HepG2 (cell line): ENCODE results near the gene IPPK. TPM values are rescaled to one million over a fixed set of nuclear protein-coding genes. Genes with fewer than 3 reads are reported as not detected.

Experiments used
- KIAA2018 ChIP-seq: sonication (generic); formaldehyde crosslinking; IDR thresholded peaks from 2 replicates; pipeline ENCODE4 v1.5.0; 2020; ENCODE audit warnings: mild to moderate bottlenecking, missing genetic modification reagents, borderline replicate concordance
- PREB ChIP-seq: sonication (generic); formaldehyde crosslinking; IDR thresholded peaks from 2 replicates; pipeline ENCODE4 v1.4.0; 2020; ENCODE audit warnings: missing genetic modification reagents
- SMC3 ChIP-seq: IDR thresholded peaks from 2 replicates; pipeline ENCODE4 v1.6.1; 2011; ENCODE audit warnings: low read length, improper control_type of control experiment
- ZNF296 ChIP-seq: sonication (generic); formaldehyde crosslinking; conservative IDR thresholded peaks from 2 replicates; pipeline ENCODE4 v1.5.0; 2020; ENCODE audit warnings: mild to moderate bottlenecking, missing genetic modification reagents
- ZNF496 ChIP-seq: sonication (generic); formaldehyde crosslinking; IDR thresholded peaks from 2 replicates; pipeline ENCODE4 v1.8.1; 2023; ENCODE audit warnings: mild to moderate bottlenecking, moderate library complexity, missing genetic modification reagents; ENCODE audit not compliant: insufficient replicate concordance
- polyA plus RNA-seq, 8 experiments: library from polyadenylated mRNA; depleted of rRNA in 3 of 8; stranded (reverse) in 7 of 8; unstranded in 1 of 8; fragments of >200 nt; fragmentation: Illumina TruSeq in 4 of 8; extraction: Trizol in 4 of 8; gene quantifications; 2 replicates each; pipeline versions ENCODE4 v1.2.1 to v1.2.3, GENCODE V29; 2011 to 2016; ENCODE audit warnings: low read depth in 4 of 8, missing spikeins in 1 of 8, mixed read lengths in 1 of 8; ENCODE audit not compliant: insufficient read depth in 1 of 8
- total RNA-seq, 5 experiments: library from RNA; depleted of rRNA; stranded (reverse); fragments of >200 nt; fragmentation: Illumina TruSeq; extraction: Trizol; gene quantifications; 2 replicates each; pipeline ENCODE4 v1.2.3, GENCODE V29; 2016; ENCODE audit warnings: low read depth in 1 of 5
- TF ChIP-seq, protein P1 (sequence below): sonication (generic); formaldehyde crosslinking; IDR thresholded peaks from 2 replicates; pipeline ENCODE4 v1.4.0; 2020; ENCODE audit warnings: missing genetic modification reagents
- TF ChIP-seq, protein P2 (sequence below): sonication (generic); formaldehyde crosslinking; IDR thresholded peaks from 2 replicates; pipeline ENCODE4 v1.5.0; 2020; ENCODE audit warnings: mild to moderate bottlenecking, missing genetic modification reagents

IPPK gene
- total and polyA plus RNA-seq, 2 of the 13 experiments (the other 11 are each of a cell fraction or from before 2014, with no cell fraction given), result 9.9 to 14.1 TPM

- TF ChIP-seq KIAA2018 (CRISPR knock-in tag), result no peak
- TF ChIP-seq, protein P1, sequence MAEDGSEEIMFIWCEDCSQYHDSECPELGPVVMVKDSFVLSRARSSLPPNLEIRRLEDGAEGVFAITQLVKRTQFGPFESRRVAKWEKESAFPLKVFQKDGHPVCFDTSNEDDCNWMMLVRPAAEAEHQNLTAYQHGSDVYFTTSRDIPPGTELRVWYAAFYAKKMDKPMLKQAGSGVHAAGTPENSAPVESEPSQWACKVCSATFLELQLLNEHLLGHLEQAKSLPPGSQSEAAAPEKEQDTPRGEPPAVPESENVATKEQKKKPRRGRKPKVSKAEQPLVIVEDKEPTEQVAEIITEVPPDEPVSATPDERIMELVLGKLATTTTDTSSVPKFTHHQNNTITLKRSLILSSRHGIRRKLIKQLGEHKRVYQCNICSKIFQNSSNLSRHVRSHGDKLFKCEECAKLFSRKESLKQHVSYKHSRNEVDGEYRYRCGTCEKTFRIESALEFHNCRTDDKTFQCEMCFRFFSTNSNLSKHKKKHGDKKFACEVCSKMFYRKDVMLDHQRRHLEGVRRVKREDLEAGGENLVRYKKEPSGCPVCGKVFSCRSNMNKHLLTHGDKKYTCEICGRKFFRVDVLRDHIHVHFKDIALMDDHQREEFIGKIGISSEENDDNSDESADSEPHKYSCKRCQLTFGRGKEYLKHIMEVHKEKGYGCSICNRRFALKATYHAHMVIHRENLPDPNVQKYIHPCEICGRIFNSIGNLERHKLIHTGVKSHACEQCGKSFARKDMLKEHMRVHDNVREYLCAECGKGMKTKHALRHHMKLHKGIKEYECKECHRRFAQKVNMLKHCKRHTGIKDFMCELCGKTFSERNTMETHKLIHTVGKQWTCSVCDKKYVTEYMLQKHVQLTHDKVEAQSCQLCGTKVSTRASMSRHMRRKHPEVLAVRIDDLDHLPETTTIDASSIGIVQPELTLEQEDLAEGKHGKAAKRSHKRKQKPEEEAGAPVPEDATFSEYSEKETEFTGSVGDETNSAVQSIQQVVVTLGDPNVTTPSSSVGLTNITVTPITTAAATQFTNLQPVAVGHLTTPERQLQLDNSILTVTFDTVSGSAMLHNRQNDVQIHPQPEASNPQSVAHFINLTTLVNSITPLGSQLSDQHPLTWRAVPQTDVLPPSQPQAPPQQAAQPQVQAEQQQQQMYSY (CRISPR knock-in tag), result no peak
- TF ChIP-seq ZNF496, result no peak
- TF ChIP-seq ZNF296 (CRISPR knock-in tag), result no peak
- TF ChIP-seq, protein P2, sequence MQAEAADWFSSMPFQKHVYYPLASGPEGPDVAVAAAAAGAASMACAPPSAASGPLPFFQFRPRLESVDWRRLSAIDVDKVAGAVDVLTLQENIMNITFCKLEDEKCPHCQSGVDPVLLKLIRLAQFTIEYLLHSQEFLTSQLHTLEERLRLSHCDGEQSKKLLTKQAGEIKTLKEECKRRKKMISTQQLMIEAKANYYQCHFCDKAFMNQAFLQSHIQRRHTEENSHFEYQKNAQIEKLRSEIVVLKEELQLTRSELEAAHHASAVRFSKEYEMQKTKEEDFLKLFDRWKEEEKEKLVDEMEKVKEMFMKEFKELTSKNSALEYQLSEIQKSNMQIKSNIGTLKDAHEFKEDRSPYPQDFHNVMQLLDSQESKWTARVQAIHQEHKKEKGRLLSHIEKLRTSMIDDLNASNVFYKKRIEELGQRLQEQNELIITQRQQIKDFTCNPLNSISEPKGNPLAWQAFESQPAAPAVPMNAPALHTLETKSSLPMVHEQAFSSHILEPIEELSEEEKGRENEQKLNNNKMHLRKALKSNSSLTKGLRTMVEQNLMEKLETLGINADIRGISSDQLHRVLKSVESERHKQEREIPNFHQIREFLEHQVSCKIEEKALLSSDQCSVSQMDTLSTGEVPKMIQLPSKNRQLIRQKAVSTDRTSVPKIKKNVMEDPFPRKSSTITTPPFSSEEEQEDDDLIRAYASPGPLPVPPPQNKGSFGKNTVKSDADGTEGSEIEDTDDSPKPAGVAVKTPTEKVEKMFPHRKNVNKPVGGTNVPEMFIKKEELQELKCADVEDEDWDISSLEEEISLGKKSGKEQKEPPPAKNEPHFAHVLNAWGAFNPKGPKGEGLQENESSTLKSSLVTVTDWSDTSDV (CRISPR knock-in tag), result no peak
- no peak for TF ChIP-seq PREB (CRISPR knock-in tag)
- TF ChIP-seq SMC3, result no peak
These were observed 48.4 kb upstream of the IPPK start (continued) for GRCh38 chr9:92718086-92719001.
